ENCODE results near the gene KLF1.
"Not testable (repeated sequence)": the region's sequence is repeated elsewhere in the genome, so short reads cannot be mapped to it uniquely, and the experiment has no call there.

Gene KLF1

GRCh38 chr19:12867120-12868099, 19.6 kb downstream of the KLF1 start:
- DNase-seq = peak in 1 of 3 experiments; percentile 67

GRCh38 chr19:12866416-12867119, 20.4 kb downstream of the KLF1 start:
- no peak for DNase-seq

- no peak for DNase-seq
Measured at GRCh38 chr19:12865746-12866415, 21.1 kb downstream of the KLF1 start.

GRCh38 chr19:12864721-12865715, 22.0 kb downstream of the KLF1 start:
- DNase-seq = no peak

GRCh38 chr19:12864143-12864542, 22.9 kb downstream of the KLF1 start:
- no peak for DNase-seq

GRCh38 chr19:12859546-12859945, 27.5 kb downstream of the KLF1 start:
- DNase-seq = no peak

GRCh38 chr19:12858041-12858928, 28.7 kb downstream of the KLF1 start:
- no peak for DNase-seq

- no peak for DNase-seq
Measured at GRCh38 chr19:12856653-12857052, 30.3 kb downstream of the KLF1 start.

- DNase-seq = peak; percentile 59 to 77 (median 62)
Measured at GRCh38 chr19:12847159-12848139, 39.6 kb downstream of the KLF1 start.

- not testable (repeated sequence) for DNase-seq
Measured at GRCh38 chr19:12846613-12847012, 40.4 kb downstream of the KLF1 start.

- no peak for DNase-seq
Measured at GRCh38 chr19:12843999-12844732, 42.8 kb downstream of the KLF1 start.

GRCh38 chr19:12843328-12843727, 43.7 kb downstream of the KLF1 start:
- DNase-seq = no peak

- no peak for DNase-seq
Measured at GRCh38 chr19:12842511-12842910, 44.5 kb downstream of the KLF1 start.

GRCh38 chr19:12841094-12841493, 45.9 kb downstream of the KLF1 start:
- DNase-seq = peak; percentile 84 to 99 (median 98)

GRCh38 chr19:12840091-12841079, 46.6 kb downstream of the KLF1 start:
- peak; percentile 79 to 96 (median 86) for DNase-seq

- peak in 2 of 3 experiments; percentile 46 to 61 for DNase-seq
Measured at GRCh38 chr19:12838886-12839756, 47.9 kb downstream of the KLF1 start.

All from NCI-H1417 (cell line).